Embryonic facial prominence (tissue), 1 donor: ENCODE results near the gene MRPL36.
"Not testable (repeated sequence)": the region's sequence is repeated elsewhere in the genome, so short reads cannot be mapped to it uniquely, and the experiment has no call there.

ENCODE experiments used
- DNase-seq: peaks from one replicate; pipeline ENCODE4 v3.0.0-alpha.2; 2016; ENCODE audit errors: extremely low spot score

The MRPL36 gene

GRCh38 chr5:1815071-1815786 lies 15.6 kb upstream of the MRPL36 start:
- no peak for DNase-seq

DNA sequence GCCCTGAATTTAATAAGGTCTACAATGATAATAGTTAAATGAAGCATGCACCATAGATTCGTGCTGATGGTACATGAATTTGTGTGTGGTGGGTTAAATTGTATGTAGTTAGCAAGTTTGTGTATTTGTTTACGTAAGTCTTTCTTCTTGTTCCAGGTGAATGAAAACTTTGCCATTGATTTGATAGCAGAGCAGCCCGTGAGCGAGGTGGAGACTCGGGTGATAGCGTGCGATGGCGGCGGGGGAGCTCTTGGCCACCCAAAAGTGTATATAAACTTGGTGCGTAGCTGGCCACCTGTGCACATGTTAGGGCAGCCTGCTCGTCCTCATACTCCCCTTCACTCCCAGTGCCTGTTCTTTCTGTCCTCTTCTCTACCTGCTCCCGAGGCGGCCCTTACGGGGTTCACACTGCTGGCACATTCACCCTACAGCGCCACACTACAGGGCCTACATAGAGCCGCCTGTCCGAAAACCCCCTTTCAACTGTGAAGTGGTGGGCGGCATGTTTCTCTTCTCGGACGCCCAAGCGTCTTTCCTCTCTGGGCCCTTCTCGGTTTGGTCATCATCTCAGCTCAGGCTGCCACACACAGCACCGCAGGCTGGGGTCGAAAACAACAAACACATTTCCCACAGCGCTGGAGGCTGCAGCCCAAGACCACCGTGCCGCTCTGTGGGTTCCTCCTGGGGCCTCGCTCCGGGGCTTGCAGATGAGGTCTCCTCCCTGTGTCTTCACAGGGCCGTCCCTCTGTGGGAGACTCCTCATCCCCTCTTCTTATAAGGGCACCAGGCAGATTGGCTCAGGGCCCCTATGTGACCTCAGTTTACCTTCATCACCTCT lies 14.8 kb upstream of the MRPL36 start:
- no peak for DNase-seq

- no peak for DNase-seq
These were observed 11.0 kb upstream of the MRPL36 start for GRCh38 chr5:1810581-1811101.

GRCh38 chr5:1809416-1810035 lies 9.9 kb upstream of the MRPL36 start:
- DNase-seq, result no peak

- no peak for DNase-seq
These were observed 8.8 kb upstream of the MRPL36 start for GRCh38 chr5:1808439-1808838.

GRCh38 chr5:1807451-1808185 lies 8.0 kb upstream of the MRPL36 start:
- DNase-seq, result no peak

DNA sequence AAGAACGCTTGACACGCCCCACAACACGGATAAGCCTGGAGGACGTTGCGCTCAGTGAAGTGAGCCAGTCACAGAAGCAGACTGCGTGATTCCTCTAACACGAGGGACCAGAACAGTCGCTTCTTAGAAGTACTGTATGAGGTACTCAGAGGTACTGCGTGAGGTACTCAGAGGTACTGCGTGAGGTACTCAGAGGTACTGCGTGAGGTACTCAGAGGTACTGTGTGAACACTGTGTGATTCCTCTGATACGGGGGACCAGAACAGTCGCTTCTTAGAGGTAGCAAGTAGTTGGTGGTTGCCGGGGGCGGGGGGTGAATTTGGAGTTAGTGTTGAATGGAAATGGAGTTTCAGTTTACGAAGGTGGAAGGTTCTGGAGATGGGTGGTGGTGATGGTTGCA lies 7.3 kb upstream of the MRPL36 start:
- DNase-seq, result no peak

DNA sequence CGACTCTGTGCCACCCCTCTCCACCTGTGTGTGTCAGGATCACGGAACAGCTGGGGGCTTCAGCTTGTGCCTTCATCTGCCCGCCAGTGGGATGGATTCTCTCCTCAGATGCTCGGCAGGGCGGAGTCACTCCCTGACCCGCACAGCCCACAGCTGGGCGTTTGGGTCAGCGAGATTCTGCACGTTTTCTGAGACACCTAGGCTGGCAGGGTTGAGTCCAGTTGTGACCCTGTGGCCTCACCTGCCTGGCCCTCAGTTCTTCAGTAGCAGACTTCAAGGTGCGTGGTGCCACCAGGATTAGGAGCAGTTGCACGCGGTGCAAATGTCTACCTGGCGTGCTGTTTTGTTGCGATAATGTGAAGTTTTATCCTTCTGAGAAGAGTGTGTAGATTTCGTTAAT lies 6.6 kb upstream of the MRPL36 start:
- DNase-seq, result no peak

DNA sequence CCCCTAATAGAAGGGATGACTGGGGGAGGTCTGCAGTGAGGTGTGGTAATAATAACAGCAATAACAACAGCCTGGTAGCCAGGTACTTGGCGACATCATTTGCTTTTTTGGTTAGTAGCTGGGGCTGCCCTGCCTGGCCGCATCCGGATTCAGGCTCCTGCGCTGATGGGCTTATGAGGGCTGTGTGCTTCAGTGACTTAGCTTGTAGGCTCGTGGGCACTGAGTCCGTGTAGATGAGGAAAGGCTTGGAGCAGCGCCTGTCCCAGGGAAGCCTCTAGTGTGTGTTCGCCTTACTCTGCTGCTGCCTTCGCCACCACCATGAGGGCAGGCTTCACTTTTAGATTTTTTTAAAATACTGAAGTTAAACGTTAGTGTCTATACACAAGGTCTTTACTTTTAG lies 6.1 kb upstream of the MRPL36 start:
- DNase-seq, result no peak

DNA sequence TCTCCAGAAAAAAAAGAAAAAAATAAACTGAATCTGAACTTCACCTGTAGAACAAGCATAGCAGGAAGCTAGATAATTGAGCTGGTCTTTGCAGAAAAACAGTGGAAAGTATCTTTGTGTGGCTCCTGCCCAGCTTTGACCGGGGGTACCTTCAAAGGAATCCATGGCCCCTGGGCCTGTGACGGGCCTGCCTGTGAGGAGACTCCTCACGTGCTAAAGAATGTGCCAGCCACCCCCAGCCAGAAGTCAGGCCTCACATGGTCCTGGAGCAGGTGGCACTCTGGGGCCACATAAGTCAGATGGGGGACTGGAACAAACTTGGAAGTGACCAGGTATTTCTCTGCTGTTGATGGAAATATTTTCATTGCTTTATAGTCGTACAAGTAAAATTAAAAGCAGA lies 5.7 kb upstream of the MRPL36 start:
- no peak for DNase-seq

GRCh38 chr5:1804001-1804690 lies 4.5 kb upstream of the MRPL36 start:
- no peak for DNase-seq

- no peak for DNase-seq
These were observed 3.6 kb upstream of the MRPL36 start for GRCh38 chr5:1803192-1803591.

GRCh38 chr5:1801967-1802295 lies 2.3 kb upstream of the MRPL36 start:
- DNase-seq, result no peak

DNA sequence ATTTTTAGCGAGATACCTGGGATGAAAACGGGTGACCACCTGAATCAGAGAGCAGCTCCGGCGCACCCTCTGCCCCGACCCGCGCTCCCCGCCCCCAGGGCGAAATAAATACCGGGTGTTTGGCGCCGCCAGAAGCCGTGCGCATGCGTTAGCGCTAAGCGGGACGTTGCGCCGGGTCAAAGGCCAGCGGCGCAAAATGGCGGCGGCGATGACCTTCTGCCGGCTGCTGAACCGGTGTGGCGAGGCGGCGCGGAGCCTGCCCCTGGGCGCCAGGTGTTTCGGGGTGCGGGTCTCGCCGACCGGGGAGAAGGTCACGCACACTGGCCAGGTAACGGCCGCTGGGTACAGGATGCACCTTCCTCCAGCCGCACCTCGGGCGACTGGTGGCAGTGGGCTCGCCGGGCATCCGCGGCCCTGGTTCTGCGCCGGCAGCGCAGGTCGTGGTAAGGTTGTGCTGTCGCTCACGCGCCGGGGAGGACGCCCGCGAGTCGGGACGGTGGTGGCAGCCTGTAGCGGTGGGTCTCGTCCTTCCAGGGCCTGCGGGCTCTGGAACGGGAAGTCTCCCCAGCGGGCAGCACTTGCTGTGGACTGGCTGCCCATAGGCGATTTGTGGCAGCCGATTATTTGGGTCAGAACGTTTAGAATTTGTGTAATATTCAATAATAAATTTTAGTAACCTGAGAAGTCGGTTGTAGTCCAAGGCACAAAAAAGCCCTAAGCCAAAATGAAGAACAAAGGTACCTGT lies 1.8 kb upstream of the MRPL36 start, which contains the start of gene NDUFS6:
Gene NDUFS6, plus strand, starts transcription at position 186 of the 745 bp plus-strand sequence. Its CDS starts 11 bp downstream, at position 197.
- no peak for DNase-seq

GRCh38 chr5:1800472-1801221 lies 1.0 kb upstream of the MRPL36 start:
- no peak for DNase-seq

GRCh38 chr5:1799110-1799601 lies 481 bp downstream of the MRPL36 start:
- DNase-seq, result no peak

DNA sequence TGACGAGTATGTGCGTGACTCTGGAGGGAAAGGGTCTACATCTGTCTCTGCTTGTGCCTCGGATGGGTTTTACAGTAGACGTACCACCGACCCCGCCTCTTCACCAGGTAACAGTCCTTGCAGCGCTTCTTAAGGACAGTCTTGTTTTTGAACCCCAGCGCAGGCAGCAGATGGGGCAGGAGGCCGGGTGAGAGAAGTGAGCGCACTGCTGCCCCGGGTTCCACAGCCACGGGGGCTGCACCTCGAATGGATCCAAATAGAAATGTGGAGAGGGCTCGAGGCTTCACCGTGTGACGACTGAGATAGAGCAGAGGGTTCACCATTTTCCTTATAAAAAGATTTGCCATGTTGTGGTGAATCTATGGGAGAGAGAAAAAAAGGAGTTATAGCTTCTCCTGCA lies 1.0 kb downstream of the MRPL36 start:
- not testable (repeated sequence) for DNase-seq

DNA sequence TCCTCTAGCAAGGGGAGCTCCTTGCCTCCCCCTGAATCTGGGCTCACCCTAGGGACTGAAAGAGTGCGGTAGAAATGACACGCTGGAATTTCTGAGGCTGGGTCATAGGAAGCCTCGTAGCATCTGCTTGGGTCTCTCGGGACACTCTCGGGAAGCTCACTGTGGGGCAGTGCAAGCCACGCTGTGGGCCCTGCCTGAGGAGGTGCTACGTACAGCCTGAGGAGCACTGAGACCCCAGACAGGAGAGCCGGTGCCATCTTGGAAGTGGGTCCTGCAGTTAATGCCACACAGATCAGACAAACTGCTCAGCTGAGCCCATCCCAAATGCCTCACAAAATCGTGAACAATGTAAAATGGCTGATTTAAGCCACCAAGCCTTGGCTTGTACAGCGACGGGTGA lies 1.8 kb downstream of the MRPL36 start:
- no peak for DNase-seq

- no peak for DNase-seq
These were observed 2.4 kb downstream of the MRPL36 start for GRCh38 chr5:1797103-1797800.
